HG03066 (cell line): Measurements from ENCODE around the gene DIAPH3.

ENCODE experiments used
- ATAC-seq: cut with Tn5 transposase; IDR thresholded peaks from one replicate; pipeline ENCODE4 v1.9.1; 2021; ENCODE audit warnings: low read depth; ENCODE audit not compliant: unreplicated experiment

DIAPH3 gene

DNA sequence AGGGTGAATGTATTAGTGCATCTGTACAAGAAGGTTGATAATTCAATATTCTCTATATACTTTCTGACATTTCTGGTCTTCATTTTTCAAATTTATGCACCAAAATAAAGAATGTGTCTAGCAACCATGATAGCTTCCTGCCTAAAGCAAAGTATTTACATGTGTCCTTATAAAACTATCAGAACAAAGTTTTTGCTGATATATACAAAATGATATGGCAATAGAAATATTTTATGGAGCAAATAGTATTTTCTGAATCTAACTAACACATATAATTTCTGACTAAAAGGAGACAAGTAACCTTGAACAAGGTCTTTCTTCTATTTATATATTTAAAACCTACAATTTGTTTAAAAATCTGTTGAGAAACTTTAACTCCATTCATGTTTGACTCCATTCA lies 184.9 kb downstream of the DIAPH3 start:
- ATAC-seq: no peak

- ATAC-seq: no peak
Measured at GRCh38 chr13:59976856-59977255, 186.9 kb downstream of the DIAPH3 start.

- no peak for ATAC-seq
Measured at GRCh38 chr13:59975807-59976435, 187.8 kb downstream of the DIAPH3 start.

GRCh38 chr13:59970847-59971246 lies 192.9 kb downstream of the DIAPH3 start:
- no peak for ATAC-seq

GRCh38 chr13:59963827-59964226 lies 199.9 kb downstream of the DIAPH3 start:
- ATAC-seq: no peak

DNA sequence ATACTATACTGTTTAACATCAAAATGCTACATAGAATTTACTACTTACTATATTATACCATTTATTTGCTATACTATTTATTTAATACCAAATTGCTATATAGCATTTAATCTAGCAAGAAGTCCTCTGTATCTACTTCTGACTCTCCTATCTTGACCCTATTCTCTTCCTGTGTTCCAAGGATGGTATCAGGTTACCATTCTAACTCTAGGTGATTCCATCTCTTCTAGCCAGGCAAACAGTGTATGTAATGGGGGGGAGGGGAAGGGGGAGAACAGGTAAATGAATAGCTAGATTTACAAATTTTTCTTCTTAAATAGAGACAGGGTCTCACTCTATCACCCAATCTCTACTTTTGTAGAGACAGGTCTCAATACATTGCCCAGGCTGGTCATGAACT lies 200.3 kb downstream of the DIAPH3 start:
- no peak for ATAC-seq

DNA sequence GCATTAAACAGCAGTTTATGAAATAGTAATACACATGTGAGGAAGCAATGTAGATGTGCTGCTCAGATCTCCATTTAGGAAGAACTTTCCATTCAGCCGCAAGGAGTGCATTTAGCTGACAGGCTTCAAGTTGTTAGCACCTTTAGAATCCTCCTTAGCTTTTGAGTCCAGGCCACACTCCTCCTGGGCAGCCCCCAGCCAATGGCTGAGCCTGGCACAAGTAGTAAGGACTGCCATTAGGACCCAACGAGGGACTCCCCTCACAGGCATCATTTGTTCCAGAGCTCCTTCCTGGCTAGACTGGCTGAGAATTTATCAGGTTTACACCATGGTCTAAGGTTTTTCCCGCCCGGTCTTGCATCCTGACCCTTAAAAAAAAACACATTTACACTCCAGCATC lies 201.4 kb downstream of the DIAPH3 start:
- no peak for ATAC-seq

GRCh38 chr13:59960683-59961082 lies 203.0 kb downstream of the DIAPH3 start:
- no peak for ATAC-seq

- ATAC-seq: no peak
Measured at GRCh38 chr13:59957438-59957837, 206.3 kb downstream of the DIAPH3 start.

DNA sequence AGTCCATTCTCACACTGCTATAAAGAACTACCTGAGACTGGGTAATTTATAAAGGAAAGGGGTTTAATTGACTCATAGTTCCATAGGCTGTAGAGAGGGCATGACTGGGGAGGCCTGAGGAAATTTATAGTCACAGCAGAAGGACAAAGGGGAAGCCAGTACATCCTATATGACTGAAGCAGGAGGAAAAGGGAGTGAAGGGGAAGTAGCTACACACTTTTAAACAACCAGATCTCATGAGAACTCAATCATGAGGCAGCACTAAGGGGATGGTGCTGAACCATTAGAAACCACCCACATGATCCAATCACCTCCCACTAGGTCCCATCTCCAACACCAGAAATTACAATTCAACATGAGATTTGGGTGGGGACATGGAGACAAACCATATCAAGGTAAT lies 209.1 kb downstream of the DIAPH3 start:
- no peak for ATAC-seq

- ATAC-seq: no peak
Measured at GRCh38 chr13:59951011-59951410, 212.7 kb downstream of the DIAPH3 start.

DNA sequence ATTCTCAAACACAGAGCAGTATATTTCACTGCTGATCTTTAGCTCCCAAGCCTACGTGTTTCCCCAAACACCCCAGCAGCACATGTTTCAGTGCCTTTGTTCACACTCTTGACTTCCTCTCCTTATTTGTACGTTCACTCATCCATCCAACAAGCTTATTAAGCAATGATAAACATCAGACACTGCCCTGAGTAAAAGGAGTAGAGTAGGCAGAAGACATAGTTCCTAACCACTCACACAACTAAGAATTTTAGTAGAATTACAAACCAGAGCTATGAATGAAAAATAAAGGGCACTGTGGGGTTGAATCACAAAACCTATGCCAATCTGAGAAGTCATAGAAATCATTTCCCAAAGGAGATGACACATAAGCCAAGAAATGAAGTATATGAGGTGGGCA lies 213.5 kb downstream of the DIAPH3 start:
- ATAC-seq: no peak

- ATAC-seq: no peak
Measured at GRCh38 chr13:59948686-59949085, 215.0 kb downstream of the DIAPH3 start.

- ATAC-seq: no peak
Measured at GRCh38 chr13:59946944-59947343, 216.8 kb downstream of the DIAPH3 start.

DNA sequence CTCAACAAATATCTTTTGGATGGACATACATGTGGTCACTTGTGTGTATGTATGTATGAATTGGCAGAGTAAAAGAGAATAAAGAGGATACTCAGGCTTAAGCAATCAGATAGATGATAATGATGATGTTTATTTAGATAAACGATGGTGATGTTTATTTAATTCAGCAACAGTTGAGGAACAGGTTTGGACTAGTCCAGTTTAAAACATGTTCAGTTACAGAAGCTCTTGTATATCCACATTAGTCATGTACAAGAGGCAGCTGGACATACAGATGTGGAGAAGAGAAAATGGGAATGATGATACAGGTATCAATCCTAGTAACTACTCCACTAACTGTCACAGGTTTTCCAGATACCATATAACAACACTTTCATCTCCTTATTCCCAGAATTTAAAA lies 232.1 kb downstream of the DIAPH3 start:
- ATAC-seq: no peak

- no peak for ATAC-seq
Measured at GRCh38 chr13:59924256-59924655, 239.5 kb downstream of the DIAPH3 start.

- no peak for ATAC-seq
Measured at GRCh38 chr13:59915252-59915651, 248.5 kb downstream of the DIAPH3 start.

DNA sequence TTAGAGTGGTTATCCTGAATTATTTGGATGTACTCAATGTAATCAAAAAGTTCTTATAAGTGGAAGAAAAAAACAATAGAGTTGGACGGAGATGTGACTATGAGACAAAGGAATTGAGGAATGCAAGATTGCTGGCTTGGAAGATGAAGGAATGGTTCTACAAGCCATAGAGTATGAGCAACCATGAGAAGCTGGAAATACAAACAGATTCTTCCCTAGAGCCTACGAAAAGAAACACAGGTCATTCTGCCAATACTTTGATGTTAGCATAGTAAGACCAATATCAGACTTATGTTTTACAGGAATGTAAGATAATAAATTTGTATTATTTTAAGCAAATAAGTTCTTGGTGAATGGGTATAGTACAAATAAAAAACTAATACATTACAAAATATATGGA lies 249.2 kb downstream of the DIAPH3 start:
- ATAC-seq: no peak

DNA sequence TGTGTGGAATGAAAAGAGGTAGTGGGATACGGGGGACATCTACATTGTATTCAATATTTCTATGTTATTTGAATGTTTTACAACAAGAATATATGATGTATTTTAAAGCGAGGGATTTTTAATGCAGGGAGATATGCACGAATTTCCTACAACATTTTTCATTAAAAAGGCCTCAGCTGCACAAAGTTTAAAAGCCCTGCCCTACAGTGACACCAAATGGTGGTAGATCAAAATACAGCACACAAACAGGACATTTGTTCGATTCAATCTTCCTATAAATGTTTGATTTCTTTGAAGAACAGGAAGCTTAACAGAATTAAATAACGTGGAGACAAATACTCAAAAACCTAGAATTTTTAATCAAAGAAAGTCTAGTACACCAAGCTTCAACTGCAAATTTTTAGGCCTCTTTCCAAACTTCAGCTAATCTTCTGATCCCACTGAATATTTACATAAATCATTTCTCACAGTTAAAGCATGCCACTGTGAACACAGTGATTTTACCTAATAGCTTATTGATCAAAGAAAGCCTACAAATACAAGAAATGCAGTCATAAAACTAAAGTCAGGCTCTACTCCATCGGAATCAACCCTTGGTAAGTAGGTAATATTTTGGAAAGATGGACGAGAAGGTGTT lies 257.2 kb downstream of the DIAPH3 start:
- no peak for ATAC-seq

GRCh38 chr13:59901191-59901590 lies 262.5 kb downstream of the DIAPH3 start:
- no peak for ATAC-seq

DNA sequence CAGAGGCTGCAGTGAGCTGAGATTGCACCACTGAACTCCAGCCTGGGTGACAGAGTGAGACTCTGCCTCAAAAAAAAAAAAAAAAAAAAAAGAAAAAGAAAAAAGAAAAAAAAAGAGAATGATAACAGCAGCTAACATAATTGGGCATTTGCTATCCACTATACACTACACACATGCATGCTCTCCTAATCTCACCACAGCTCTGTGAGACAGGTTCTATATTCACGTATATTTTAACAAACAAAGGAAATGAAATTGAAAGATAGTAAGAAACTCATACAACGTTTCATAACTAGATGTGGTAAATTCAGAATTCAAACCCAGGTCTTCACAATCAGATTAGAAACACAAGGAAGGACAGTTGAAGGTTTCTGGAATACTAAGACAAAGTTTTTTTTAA lies 265.7 kb downstream of the DIAPH3 start:
- ATAC-seq: no peak

- ATAC-seq: no peak
Measured at GRCh38 chr13:59893266-59893665, 270.5 kb downstream of the DIAPH3 start.

- no peak for ATAC-seq
Measured at GRCh38 chr13:59891053-59891452, 272.7 kb downstream of the DIAPH3 start.
